HG02623 (cell line): Measurements from ENCODE around the gene OSBPL8.
"Not testable (repeated sequence)": the region's sequence is repeated elsewhere in the genome, so short reads cannot be mapped to it uniquely, and the experiment has no call there.

Source experiments
- ATAC-seq: cut with Tn5 transposase; IDR thresholded peaks from one replicate; pipeline ENCODE4 v1.9.1; 2021; ENCODE audit warnings: moderate library complexity; ENCODE audit not compliant: unreplicated experiment

The OSBPL8 gene

DNA sequence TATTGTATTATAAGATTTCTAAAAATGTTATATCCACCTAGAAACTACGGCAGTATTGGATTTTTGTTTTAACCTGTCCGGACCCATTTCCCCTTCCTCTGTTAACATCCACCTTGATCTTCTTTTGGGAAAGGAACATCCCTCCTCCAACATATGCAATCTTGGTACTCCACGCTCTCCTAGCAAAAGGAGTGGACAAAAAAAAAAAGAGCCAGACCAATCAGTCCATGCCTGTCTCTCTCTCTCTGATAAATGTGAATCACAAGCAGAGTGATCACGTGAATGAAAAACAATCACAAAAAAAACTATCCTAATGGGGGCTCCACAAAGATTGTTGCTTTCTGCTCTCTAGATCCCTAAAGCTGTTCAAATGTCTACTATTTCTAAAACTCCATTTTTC, 27.1 kb downstream of the OSBPL8 start:
- no peak for ATAC-seq

- no peak for ATAC-seq
Observed at GRCh38 chr12:76531056-76531455, 28.5 kb downstream of the OSBPL8 start.

GRCh38 chr12:76530516-76530915, 29.1 kb downstream of the OSBPL8 start:
- ATAC-seq, result no peak

DNA sequence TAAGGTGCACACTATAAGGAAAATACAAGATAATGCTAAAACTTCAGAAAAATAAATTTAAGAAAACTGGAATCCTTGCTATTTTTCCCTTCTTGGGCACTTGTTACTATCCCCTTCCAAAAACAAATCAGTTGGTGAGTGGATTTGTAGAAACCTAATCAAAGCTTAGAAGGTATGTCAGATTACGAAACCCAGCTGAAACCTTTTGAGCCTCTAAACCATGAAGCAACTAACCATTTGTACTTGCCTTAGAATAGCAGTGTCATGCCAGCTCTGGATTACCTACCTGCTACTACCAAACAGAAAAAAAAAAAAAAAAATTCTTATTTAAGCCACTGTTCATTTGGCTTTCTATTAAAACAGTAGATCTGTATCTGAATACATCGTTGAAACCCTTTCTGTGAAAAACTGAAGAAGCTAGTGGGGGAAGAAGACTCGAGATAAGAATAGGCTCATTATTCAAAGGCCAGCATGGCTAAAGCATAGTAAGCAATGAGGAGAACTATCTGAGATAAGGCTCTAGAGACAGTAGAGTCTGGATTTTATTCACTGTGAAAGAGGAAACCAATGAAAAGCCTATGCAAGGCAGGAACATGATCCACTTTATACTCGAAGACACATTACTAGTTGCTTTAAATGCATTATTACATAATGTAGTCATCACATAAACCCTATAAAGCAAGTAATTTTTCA, 30.2 kb downstream of the OSBPL8 start:
- no peak for ATAC-seq

DNA sequence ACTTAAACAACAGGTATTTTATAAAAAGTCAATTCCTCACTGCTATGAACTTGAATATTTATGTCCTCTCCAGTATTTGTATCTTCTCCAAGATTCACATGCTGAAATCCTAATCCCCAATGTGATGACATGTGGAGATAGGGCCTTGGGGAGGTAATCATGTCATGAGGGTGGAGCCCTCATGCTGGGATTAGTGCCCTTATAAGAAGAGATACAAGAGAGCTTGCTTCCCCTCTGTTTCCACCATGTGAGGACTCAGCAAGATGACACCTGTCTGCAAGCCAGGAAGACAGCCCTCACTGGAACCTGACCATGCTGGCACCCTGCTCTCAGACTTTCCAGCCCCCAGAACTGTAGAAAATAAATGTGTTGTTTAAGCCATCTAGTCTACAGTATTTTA, 36.2 kb downstream of the OSBPL8 start:
- no peak for ATAC-seq

- no peak for ATAC-seq
Observed at GRCh38 chr12:76520348-76520747, 39.2 kb downstream of the OSBPL8 start.

- ATAC-seq, result no peak
Observed at GRCh38 chr12:76519538-76519937, 40.0 kb downstream of the OSBPL8 start.

GRCh38 chr12:76518699-76519098, 40.9 kb downstream of the OSBPL8 start:
- ATAC-seq, result no peak

GRCh38 chr12:76515271-76515670, 44.3 kb downstream of the OSBPL8 start:
- no peak for ATAC-seq

DNA sequence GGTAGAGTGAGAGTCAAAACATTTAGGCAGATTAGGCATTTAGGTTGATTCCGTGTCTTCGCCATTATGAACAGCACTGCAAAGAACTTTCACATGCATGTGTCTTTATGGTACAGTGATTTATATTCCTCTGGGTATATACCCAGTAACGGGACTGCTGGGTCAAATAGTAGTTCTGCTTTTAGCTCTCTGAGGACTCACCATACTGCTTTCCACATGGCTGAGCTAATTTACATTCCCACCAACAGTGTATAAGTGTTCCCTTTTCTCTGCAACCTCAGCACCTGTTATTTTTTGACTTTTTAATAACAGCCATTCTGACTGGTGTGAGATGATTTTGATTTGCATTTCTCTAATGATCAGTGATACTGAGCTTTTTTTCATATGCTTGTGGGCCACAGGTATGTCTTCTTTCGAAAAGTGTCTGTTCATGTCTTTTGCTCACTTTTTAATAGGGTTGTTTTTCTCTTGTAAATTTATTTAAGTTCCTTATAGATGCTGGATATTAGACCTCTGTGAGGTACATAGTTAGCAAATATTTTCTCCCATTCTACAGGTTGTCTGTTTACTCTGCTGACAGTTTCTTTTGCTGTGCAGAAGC, 48.4 kb downstream of the OSBPL8 start:
- peak; percentile 80 for ATAC-seq

GRCh38 chr12:76508128-76508980, 51.2 kb downstream of the OSBPL8 start:
- no peak for ATAC-seq

DNA sequence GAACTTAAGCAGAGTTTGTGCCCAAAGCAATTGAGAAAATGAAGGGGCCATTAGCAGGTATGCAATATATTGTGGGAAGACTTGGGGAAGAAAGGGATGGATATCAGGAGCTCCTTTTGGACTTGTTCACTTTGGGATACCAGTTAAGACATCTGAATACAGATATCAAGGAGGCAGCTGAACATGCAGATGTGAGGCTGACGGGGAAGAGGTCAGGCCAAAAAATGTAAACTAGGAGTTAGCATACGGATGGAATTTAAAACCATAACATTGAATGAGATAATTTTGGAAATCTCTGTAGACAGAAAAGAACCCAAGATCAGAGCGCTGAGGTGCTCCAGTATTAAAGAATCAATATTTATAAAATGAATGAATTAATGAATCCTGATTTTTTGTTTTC, 53.4 kb downstream of the OSBPL8 start:
- no peak for ATAC-seq

- ATAC-seq, result no peak
Observed at GRCh38 chr12:76505050-76505449, 54.5 kb downstream of the OSBPL8 start.

GRCh38 chr12:76504606-76505005, 55.0 kb downstream of the OSBPL8 start:
- ATAC-seq, result no peak

DNA sequence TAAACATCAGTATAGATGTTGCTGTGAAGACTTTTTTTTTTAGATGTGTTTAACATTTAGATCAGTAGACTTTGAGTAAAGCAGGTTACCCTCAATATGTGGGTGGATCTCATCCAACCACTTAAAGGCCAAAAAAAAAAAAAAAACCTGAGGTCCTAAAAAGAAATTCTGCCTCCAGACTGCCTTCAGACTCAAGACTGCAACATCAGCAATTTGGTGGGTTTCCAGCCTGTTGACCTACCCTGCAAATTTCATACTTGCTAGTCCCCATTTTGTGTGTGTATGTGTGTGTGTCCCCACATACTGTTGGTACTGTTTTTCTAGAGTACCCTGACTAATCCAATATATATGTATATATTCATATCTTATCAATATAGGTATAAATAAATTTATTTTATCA, 55.6 kb downstream of the OSBPL8 start:
- ATAC-seq, result no peak

DNA sequence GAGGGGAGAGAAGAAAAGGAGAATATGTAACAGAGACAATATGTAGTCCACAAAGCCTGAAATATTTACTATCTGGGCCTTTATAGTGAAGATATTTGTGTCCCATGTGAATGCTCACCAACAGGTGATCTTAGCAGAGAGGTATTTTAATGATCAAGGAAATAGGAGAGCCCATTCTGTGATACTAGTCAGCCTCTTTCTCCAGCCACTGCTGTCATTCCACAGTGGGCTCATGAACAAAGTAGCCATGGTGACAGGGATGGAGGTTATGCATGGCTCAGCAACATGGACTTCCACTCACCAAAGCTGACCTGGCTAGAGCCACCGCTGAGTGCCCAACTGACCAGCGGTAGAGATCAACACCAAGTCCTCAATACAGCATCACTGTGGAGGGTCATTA, 58.2 kb downstream of the OSBPL8 start:
- no peak for ATAC-seq

GRCh38 chr12:76499136-76499535, 60.4 kb downstream of the OSBPL8 start:
- not testable (repeated sequence) for ATAC-seq

GRCh38 chr12:76495556-76495955, 64.0 kb downstream of the OSBPL8 start:
- no peak for ATAC-seq

GRCh38 chr12:76491292-76491691, 68.3 kb downstream of the OSBPL8 start:
- ATAC-seq, result no peak

GRCh38 chr12:76490763-76491162, 68.8 kb downstream of the OSBPL8 start:
- ATAC-seq, result no peak

DNA sequence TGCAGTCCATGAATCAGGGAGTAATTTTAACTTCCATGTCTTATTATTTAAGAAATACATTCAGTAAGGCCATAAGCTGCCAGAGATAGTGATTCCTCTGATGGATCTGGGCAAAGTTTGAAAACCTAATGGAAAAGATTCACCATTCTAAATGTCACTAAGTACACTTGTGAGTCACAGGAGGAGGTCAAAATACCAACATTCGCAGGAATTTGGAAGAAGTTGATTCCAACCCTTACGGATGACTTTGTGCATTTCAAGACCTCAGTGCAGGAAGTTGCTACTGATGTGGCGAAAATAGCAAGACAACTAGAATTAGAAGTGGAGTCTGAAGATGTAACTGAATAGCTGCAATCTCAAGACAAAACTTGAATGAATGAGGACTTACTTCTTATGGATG, 69.8 kb downstream of the OSBPL8 start:
- no peak for ATAC-seq

GRCh38 chr12:76486011-76486410, 73.6 kb downstream of the OSBPL8 start:
- ATAC-seq, result no peak
